Measurements from ENCODE around the gene TRIM3. TPM values are rescaled to one million over a fixed set of nuclear protein-coding genes. Genes with fewer than 3 reads are reported as not detected.
A peak's percentile ranks its signal among the peaks of the same experiment; 100 is the strongest.

TRIM3 gene
- total RNA-seq, 1 donor from 2014 or later, result 22.0 TPM

DNA sequence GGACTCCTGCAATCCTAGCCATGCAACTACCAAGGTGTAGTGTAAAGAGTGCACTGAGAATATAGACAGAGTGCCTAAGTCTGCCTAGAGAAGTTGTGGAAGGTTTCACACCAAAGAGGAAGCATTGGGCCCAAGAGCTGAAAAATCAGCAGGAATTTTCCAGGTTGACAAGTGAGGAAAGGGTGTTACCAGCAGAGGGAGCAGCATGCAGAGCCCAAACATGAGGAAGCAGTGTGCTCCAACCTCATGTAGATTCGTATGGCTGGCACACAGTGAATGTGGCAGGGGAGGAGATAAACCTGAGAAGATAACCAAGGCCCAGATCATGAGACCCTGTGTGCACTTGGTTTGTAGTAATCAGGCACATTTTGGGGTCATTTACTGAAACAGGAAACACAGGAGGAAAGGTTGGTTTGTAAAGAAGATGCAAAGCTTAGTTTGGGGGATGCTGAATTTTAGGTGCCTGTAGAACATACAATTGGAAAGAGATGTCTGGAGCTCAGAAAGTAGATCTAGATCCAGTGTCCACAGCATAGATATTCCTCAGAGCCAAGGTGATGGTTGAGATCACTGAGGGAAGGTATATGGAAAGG is 34.7 kb downstream of the TRIM3 start:
- no peaks in the 10 kb centered on the region for H3K36me3 ChIP-seq
- ATAC-seq, result peak; percentile 82
- intact Hi-C loops (cut with DNase I), result no loop called here
- H3K9me3 ChIP-seq, result no peaks in the 10 kb centered on the region
- H3K4me1 ChIP-seq, result no peaks in the 10 kb centered on the region
- peak; percentile 67 for TF ChIP-seq CTCF (IDR thresholded peaks at IDR 0.05)
- no peak for DNase-seq
- H3K4me3 ChIP-seq, result no peak overlapping the region
- H3K27ac ChIP-seq, result no peak overlapping the region
- no peaks in the 10 kb centered on the region for H3K27me3 ChIP-seq

DNA sequence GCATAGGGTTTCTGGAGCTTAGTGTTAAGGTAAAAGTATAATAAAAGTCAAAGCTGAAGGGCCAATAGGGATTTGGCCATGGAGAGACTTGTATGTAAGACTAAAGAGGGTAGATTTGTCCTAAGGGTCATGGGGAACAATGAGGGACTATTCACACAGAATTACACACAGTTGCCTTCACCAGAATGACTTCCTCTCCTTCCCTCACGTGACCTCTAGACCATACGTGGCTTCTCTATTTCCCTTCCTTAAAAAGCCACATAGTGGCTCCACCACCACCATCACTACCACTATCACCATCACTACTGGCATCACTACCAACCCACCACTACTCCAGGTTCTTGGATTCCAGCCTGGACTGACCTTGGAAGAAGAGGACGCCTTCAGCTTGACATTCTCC is 35.7 kb downstream of the TRIM3 start:
- no peaks in the 10 kb centered on the region for H3K4me1 ChIP-seq
- H3K4me3 ChIP-seq, result no peak overlapping the region
- H3K27ac ChIP-seq, result no peak overlapping the region
- TF ChIP-seq CTCF (IDR thresholded peaks at IDR 0.05), result no peak
- H3K36me3 ChIP-seq, result no peaks in the 10 kb centered on the region
- H3K9me3 ChIP-seq, result no peaks in the 10 kb centered on the region
- DNase-seq (no peak), ATAC-seq (peak; percentile 63)
- intact Hi-C loops (cut with DNase I), result no loop called here
- no peaks in the 10 kb centered on the region for H3K27me3 ChIP-seq

DNA sequence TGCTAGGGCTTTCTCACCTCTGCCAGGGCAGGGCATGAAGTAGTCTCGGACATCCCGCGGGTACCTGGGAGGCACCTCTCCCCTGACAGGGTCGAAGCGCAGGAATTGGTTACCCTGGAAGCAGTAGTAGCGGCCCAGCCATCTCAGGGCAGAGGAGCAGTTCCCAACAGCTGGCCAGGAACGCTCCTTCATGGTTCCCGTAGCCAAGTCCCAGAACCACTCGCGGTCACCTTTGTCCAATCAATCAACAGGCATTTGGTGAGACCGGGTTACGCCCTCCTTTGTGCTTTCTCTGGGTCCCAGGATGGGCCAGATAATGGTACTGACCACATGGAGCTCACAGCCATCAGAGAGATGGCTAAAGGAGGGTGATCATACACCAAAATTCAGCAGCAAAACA is 36.3 kb downstream of the TRIM3 start:
- no peaks in the 10 kb centered on the region for H3K9me3 ChIP-seq
- no peak for TF ChIP-seq CTCF (IDR thresholded peaks at IDR 0.05)
- H3K27ac ChIP-seq, result no peak overlapping the region
- no peaks in the 10 kb centered on the region for H3K27me3 ChIP-seq
- ATAC-seq, result no peak
- intact Hi-C loops (cut with DNase I), result no loop called here
- H3K36me3 ChIP-seq, result no peaks in the 10 kb centered on the region
- no peak overlapping the region for H3K4me3 ChIP-seq
- DNase-seq, result no peak
- H3K4me1 ChIP-seq, result no peaks in the 10 kb centered on the region

DNA sequence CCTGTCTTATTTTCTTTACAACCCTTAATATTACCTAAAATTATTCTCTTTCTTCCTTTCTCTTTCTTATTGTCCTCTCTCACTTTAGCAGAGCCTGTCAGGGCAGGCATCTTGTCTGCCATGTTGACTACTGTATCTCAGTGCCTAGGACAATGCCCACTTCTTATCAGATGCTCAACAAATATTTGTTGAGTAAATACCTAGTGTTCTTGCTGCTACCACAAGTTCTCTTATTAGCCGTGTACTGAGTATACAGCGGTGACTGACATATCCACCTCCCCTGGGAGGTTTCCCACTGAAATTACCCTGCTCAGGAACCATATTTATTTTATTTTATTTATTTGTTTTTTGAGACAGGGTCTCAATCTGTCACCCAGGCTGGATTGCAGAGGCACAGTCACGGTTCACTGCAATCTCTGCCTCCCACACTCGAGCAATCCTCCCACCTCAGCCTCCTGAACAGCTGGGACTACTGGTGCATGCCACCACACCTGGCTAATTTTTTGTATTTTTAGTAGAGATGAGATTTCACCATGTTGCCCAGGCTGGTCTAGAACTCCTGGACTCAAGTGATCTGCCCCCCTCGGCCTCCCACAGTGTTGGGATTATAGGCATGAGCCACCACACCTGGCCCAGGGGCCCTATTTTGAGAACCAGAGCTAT is 39.6 kb downstream of the TRIM3 start:
- Histone ChIP-seq H3K4me1 (no peaks in the 10 kb centered on the region), H3K36me3 (no peaks in the 10 kb centered on the region), H3K27me3 (no peaks in the 10 kb centered on the region), H3K27ac (no peak overlapping the region), H3K9me3 (no peaks in the 10 kb centered on the region), H3K4me3 (no peak overlapping the region)
- intact Hi-C loops (cut with DNase I), result no loop called here
- no peak for TF ChIP-seq CTCF (IDR thresholded peaks at IDR 0.05)
- no peak for DNase-seq
- ATAC-seq, result no peak

DNA sequence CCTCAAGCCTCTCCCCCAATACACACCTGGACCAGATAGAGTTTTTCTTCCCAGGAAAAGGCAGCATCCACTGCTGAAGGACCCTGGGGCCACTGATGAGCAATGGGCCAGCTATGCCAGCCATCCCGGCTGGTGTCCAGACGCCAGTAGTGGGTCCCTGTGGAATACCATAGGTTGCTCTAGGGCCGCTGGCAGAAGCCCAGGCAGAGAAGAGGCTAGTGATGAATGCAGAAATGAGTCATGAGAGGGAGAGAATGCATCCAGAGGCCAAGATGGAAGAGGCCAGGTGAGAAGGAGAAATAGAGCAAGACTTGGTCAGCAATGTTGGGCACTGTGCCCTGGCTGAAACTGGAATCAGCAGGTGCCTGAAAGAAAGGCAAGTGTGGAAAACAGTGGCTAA is 41.9 kb downstream of the TRIM3 start:
- no peak overlapping the region for H3K4me3 ChIP-seq
- ATAC-seq (peak; percentile 61), DNase-seq (no peak)
- no peak for TF ChIP-seq CTCF (IDR thresholded peaks at IDR 0.05)
- no peak overlapping the region for H3K27ac ChIP-seq
- H3K36me3 ChIP-seq, result no peaks in the 10 kb centered on the region
- H3K9me3 ChIP-seq, result no peaks in the 10 kb centered on the region
- H3K27me3 ChIP-seq, result no peaks in the 10 kb centered on the region
- intact Hi-C loops (cut with DNase I), result no loop called here
- no peaks in the 10 kb centered on the region for H3K4me1 ChIP-seq
